Measurements from ENCODE around the gene ATP9B.

Gene ATP9B

GRCh38 chr18:79422022-79422782, 353.0 kb downstream of the ATP9B start:
- in situ Hi-C loops (cut with MboI; ENCODE audit: low sequenced_read_pairs) = no loop called here

- in situ Hi-C loops (cut with MboI; ENCODE audit: low sequenced_read_pairs) = no loop called here
These were observed 353.6 kb downstream of the ATP9B start for GRCh38 chr18:79422783-79423165.

DNA sequence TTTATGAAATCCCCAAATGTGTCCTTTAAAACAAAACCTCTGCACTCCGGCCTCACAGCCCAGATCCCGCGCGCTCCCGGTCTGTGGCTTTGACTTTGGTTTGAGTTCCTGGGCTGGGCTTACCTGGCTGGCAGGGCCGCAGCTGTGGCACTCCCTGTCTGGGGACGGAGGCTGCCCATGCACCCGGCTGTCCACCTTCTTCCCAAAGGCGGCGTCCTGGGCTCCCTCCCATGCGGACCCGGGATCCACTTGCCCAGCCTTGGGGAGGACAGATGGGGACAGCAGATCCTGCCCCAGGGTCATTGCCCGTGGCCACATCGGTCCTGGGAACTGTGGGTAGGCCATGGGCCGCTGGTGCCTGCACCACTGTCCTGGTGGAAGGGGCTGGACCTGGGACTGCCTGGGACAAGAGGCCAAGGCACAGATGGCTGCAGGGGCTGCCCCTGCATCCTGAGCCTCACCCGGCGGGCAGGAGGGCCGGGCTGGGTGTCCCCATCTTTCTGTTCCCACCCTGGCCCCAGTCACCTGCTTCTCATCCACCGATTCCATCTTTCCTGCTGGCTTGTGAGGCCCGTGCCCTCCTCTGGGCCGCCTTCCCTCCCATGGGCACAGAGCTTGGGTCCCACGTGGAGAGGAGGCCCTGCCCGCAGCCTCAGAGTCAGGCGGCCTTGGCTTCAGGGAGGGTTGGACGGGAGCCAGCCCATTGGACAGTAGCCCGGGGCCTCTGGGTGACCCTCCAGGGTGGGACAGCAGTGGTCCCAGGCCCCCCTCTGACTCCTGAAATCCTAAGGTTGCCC, 354.2 kb downstream of the ATP9B start:
- in situ Hi-C loops (cut with MboI; ENCODE audit: low sequenced_read_pairs) = no loop called here

DNA sequence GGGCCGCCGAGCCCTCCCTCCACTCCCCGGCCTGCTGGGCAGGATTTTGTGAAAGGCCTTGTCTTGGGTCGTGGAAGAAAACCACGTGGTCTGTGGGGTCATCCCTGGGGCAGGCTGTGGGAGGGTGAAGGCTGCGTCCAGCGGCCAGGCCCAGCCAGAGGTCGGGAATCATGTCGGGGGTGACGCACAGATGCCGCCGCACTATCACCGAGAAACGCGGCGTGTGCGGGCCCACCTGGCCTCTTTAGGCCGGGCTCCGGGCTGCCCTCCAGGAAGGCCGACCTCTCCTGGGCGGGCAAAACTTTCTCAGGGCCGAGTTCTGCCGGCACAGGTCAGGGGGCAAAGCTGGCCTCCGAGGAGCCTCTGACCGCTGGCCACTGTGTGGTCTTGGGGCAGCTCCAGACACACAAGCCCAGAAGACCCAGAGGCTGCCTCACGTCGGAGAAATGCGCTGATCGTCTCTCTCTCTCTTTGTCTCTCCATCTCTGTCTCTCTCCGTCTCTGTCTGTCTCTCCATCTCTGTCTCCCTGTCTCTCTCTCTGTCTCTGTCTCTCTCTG, 354.9 kb downstream of the ATP9B start:
- in situ Hi-C loops (cut with MboI; ENCODE audit: low sequenced_read_pairs) = no loop called here

DNA sequence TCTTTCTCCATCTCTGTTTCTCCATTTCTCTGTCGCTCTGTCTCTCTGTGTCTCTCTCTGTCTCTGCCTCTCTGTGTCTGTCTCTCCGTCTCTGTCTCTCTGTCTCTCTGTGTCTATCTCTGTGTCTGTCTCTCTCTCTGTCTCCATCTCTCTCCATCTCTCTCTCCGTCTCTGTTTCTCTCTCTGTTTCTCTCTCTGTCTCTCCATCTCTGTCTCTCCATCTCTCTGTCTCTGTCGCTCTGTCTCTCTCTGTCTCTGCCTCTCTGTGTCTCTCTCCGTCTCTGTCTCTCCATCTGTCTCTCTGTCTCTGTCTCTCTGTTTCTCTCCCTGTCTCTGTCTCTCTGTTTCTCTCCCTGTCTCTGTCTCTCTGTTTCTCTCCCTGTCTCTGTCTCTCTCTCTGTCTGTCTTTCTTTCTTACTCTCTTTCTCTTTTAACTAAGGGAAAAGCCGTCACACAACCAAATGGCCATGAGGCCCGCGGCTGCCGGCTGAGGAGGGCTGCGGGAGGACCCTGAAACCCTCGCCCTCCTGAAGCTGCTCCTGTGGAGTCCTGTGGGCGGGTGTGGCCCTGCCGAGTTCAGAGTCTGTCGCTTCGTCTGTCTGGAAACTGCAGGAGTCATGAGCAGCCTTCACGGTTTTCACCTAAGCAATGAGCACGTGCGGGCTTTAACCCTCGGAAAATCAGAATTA, 355.8 kb downstream of the ATP9B start:
- in situ Hi-C loops (cut with MboI; ENCODE audit: low sequenced_read_pairs) = no loop called here

GRCh38 chr18:79425569-79425886, 356.3 kb downstream of the ATP9B start:
- in situ Hi-C loops (cut with MboI; ENCODE audit: low sequenced_read_pairs) = no loop called here

GRCh38 chr18:79426376-79427300, 357.4 kb downstream of the ATP9B start:
- in situ Hi-C loops (cut with MboI; ENCODE audit: low sequenced_read_pairs) = no loop called here

DNA sequence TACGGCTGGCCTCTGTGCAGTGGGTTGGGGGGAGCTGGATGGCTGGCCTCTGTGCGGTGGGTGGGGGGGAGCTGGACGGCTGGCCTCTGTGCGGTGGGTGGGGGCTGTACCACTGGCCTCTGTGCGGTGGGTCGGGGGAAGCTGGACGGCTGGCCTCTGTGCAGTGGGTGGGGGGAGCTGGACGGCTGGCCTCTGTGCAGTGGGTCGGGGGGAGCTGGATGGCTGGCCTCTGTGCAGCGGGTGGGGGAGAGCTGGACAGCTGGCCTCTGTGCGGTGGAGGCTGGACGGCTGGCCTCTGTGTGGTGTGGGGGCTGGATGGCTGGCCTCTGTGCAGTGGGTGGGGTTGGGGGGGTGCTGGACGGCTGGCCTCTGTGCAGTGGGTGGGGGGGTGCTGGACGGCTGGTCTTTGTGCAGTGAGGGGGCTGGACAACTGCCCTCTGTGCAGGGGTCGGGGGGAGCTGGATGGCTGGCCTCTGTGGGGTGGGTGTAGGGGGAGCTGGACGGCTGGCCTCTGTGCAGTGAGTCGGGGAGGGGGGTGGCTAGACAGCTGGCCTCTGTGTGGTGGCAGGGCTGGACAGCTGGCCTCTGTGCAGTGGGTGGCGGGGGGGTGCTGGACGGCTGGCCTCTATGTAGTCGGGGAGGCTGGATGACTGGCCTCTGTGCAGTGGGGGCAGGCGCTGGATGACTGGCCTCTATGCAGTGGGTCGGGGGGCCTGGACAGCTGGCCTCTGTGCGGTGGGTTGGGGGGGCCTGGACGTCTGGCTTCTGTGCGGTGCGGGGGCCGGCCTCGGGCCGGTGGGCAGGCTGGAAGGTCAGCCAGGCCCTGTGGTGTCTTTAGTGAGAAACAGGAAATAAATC, 358.4 kb downstream of the ATP9B start:
- in situ Hi-C loops (cut with MboI; ENCODE audit: low sequenced_read_pairs) = no loop called here

Measured in HL-60/S4 (cell line).